B cell (primary cell): ENCODE results near the gene RBM26. TPM values are rescaled to one million over a fixed set of nuclear protein-coding genes. Genes with fewer than 3 reads are reported as not detected.

Experiments used
- ATAC-seq: fragments of 200-7000 bp; cut with Tn5 transposase; one replicate; pipeline ENCODE4 v1.10.0; 2021; ENCODE audit warnings: low read depth, mild to moderate bottlenecking, moderate number of reproducible peaks, moderate library complexity
- CTCF ChIA-PET: fragments of 350-600 bp; sonication (Branson Sonifier 250); formaldehyde crosslinking; loops from one replicate; lab custom pipeline; 2021; ENCODE audit warnings: antibody characterized with exemption, inconsistent platforms; lab: Charles Lee
- POLR2A ChIA-PET: fragments of 350-600 bp; sonication (Branson Sonifier 250); formaldehyde crosslinking; loops from one replicate; lab custom pipeline; 2021; ENCODE audit warnings: antibody characterized with exemption; lab: Charles Lee
- DNase-seq: peaks from one replicate; pipeline ENCODE4 v3.0.0; 2013
- H2AFZ ChIP-seq: 2 replicates; pipeline ENCODE4 v1.6.1; 2012; ENCODE audit warnings: mild to moderate bottlenecking, low read depth, low read length; ENCODE audit not compliant: insufficient read depth, poor library complexity, severe bottlenecking
- H3K27ac ChIP-seq, 2 donors: 1 replicate in 1 of 2; 2 replicates in 1 of 2; pipeline ENCODE4 v1.5.1; 2012 to 2013; ENCODE audit warnings: low read length in 2 of 2, mild to moderate bottlenecking in 2 of 2, moderate library complexity in 1 of 2
- H3K27me3 ChIP-seq, 4 experiments: fragments of 200-600 bp in 1 of 4; sonication (generic) in 1 of 4; replicated peaks in 1 of 4; 1 replicate in 2 of 4; 2 replicates in 2 of 4; pipeline versions ENCODE4 v1.6.1 to v1.7.0; 2013 to 2016; ENCODE audit warnings: low read length in 3 of 4, mild to moderate bottlenecking in 2 of 4, mixed read lengths in 1 of 4, moderate library complexity in 1 of 4; ENCODE audit not compliant: insufficient read depth in 4 of 4, control insufficient read depth in 3 of 4; ENCODE audit errors: control extremely low read depth in 1 of 4
- H3K36me3 ChIP-seq, 2 experiments: replicated peaks in 1 of 2; 1 replicate in 1 of 2; 2 replicates in 1 of 2; pipeline versions ENCODE4 v1.6.1 to v1.7.1; 2013; ENCODE audit warnings: low read length in 1 of 2; ENCODE audit not compliant: insufficient read depth in 2 of 2, control insufficient read depth in 1 of 2; ENCODE audit errors: control extremely low read depth in 1 of 2, extremely low read depth in 1 of 2
- H3K4me1 ChIP-seq, 2 donors: fragments of 200-600 bp in 1 of 2; sonication (generic) in 1 of 2; 1 replicate in 1 of 2; 2 replicates in 1 of 2; pipeline versions ENCODE4 v1.5.1 to v1.6.1; 2013 to 2017; ENCODE audit warnings: low read length in 2 of 2; ENCODE audit not compliant: control insufficient read depth in 2 of 2, insufficient read depth in 2 of 2
- H3K4me2 ChIP-seq: replicated peaks from 2 replicates; pipeline ENCODE3; 2012; ENCODE audit warnings: mild to moderate bottlenecking, low read depth, low read length; ENCODE audit not compliant: poor library complexity, severe bottlenecking
- H3K4me3 ChIP-seq, 5 experiments: fragments of 200-600 bp in 1 of 5; sonication (generic) in 1 of 5; 1 replicate in 3 of 5; 2 replicates in 2 of 5; pipeline versions ENCODE4 v1.5.1 to v1.7.0; 2011 to 2016; ENCODE audit warnings: low read length in 4 of 5, mild to moderate bottlenecking in 4 of 5, low read depth in 2 of 5, control low read depth in 1 of 5, moderate library complexity in 1 of 5; ENCODE audit not compliant: insufficient read depth in 1 of 5; ENCODE audit errors: control extremely low read depth in 1 of 5, extremely low read depth in 1 of 5
- H3K79me2 ChIP-seq: fragments of 200-600 bp; sonication (generic); one replicate; pipeline ENCODE4 v1.6.0; 2016; ENCODE audit warnings: low read length; ENCODE audit not compliant: control insufficient read depth, insufficient read depth
- H3K9ac ChIP-seq: fragments of 200-600 bp; sonication (generic); 2 replicates; pipeline ENCODE4 v1.6.1; 2017; ENCODE audit warnings: mild to moderate bottlenecking, low read length, moderate library complexity
- H3K9me3 ChIP-seq, 3 donors: one replicate each; pipeline versions ENCODE4 v1.6.1 to v1.7.1; 2013; ENCODE audit warnings: low read length in 2 of 3; ENCODE audit not compliant: control insufficient read depth in 2 of 3, insufficient read depth in 1 of 3; ENCODE audit errors: control extremely low read depth in 1 of 3
- H4K20me1 ChIP-seq: 2 replicates; pipeline ENCODE4 v1.6.0; 2012; ENCODE audit warnings: mild to moderate bottlenecking, low read length; ENCODE audit not compliant: insufficient read depth, control insufficient read depth, poor library complexity, severe bottlenecking
- H3K27ac Mint-ChIP-seq: one replicate; pipeline ENCODE4 v1.8.0; 2021; ENCODE audit warnings: mixed read lengths
- H3K27me3 Mint-ChIP-seq: one replicate; pipeline ENCODE4 v1.8.0; 2021; ENCODE audit warnings: mixed read lengths
- H3K4me1 Mint-ChIP-seq: one replicate; pipeline ENCODE4 v1.8.0; 2021; ENCODE audit warnings: mixed read lengths
- H3K4me3 Mint-ChIP-seq: one replicate; pipeline ENCODE4 v1.8.0; 2021; ENCODE audit warnings: mixed read lengths
- H3K9me3 Mint-ChIP-seq: one replicate; pipeline ENCODE4 v1.8.0; 2022; ENCODE audit warnings: mixed read lengths; ENCODE audit not compliant: insufficient read depth
- CTCF ChIP-seq: fragments of 200-600 bp; IDR thresholded peaks from one replicate; pipeline ENCODE4 v1.8.0; 2022; ENCODE audit warnings: antibody characterized with exemption, mild to moderate bottlenecking
- EZH2 ChIP-seq: IDR thresholded peaks from 2 replicates; pipeline ENCODE4 v1.6.1; 2012; ENCODE audit warnings: borderline replicate concordance, low read depth, mild to moderate bottlenecking, moderate library complexity, low read length; ENCODE audit not compliant: insufficient read depth, poor library complexity, severe bottlenecking
- WGBS: methylation state at CpG from one replicate; pipeline ENCODE4 v1.1.5; 2013; ENCODE audit warnings: missing lambda C conversion rate; ENCODE audit not compliant: insufficient coverage; 5-methylcytosine and 5-hydroxymethylcytosine counted together
- intact Hi-C: fragments of 100-400 bp; cut with micrococcal nuclease; formaldehyde crosslinking; loops from one replicate; pipeline ENCODE4 v1.10.0; 2022
- polyA plus RNA-seq: library from polyadenylated mRNA; depleted of rRNA; stranded (reverse); fragments of >200 nt; gene quantifications from 2 replicates; pipeline ENCODE4 v1.2.3, GENCODE V29; 2012
- total RNA-seq, 2 donors: library from RNA; stranded (reverse); fragments of 120-200 nt in 1 of 2; gene quantifications; 1 replicate in 1 of 2; 2 replicates in 1 of 2; pipeline versions ENCODE4 v1.2.3 to v1.2.4, GENCODE V29; 2013 to 2022

RBM26 gene
- total and polyA plus RNA-seq, 2 donors (not counting 1 experiment from before 2014, with no cell fraction given), result 34.5 to 159 TPM

GRCh38 chr13:79282976-79283375, 123.1 kb downstream of the RBM26 start:
- H3K4me1 ChIP-seq, result no peaks in the 10 kb centered on the region
- H3K4me3 ChIP-seq, result no peak overlapping the region
- no peaks in the 10 kb centered on the region for H3K4me1 Mint-ChIP-seq
- WGBS, result no CpG with 5 or more reads among the region's 3 CpGs
- H3K27me3 ChIP-seq, result no peaks in the 10 kb centered on the region
- H3K27ac Mint-ChIP-seq, result no peak overlapping the region
- intact Hi-C loops, result no loop called here
- H2AFZ ChIP-seq, result no peak overlapping the region
- POLR2A ChIA-PET, result no interaction called here
- no peaks in the 10 kb centered on the region for H3K9me3 Mint-ChIP-seq
- H4K20me1 ChIP-seq, result no peaks in the 10 kb centered on the region
- no peaks in the 10 kb centered on the region for H3K9me3 ChIP-seq
- H3K79me2 ChIP-seq, result no peaks in the 10 kb centered on the region
- H3K36me3 ChIP-seq, result no peaks in the 10 kb centered on the region
- H3K27me3 Mint-ChIP-seq, result no peaks in the 10 kb centered on the region
- DNase-seq, result no peak
- H3K9ac ChIP-seq, result no peak overlapping the region
- no peak overlapping the region for H3K4me3 Mint-ChIP-seq
- no peak overlapping the region for H3K27ac ChIP-seq
- H3K4me2 ChIP-seq, result no peak overlapping the region
- TF ChIP-seq CTCF (no peak), EZH2 (no peak)
- CTCF ChIA-PET, result interaction anchor here (0.7 kb wide), 1 partner anchor 61 kb away, joined by 3 read pairs; no protein-coding TSS in a partner anchor
- no peak for ATAC-seq

GRCh38 chr13:79282508-79282907, 123.5 kb downstream of the RBM26 start:
- Histone ChIP-seq H3K9me3 (no peaks in the 10 kb centered on the region), H2AFZ (no peak overlapping the region), H3K4me1 (no peaks in the 10 kb centered on the region), H3K4me2 (no peak overlapping the region), H3K27me3 (no peaks in the 10 kb centered on the region), H3K27ac (no peak overlapping the region), H4K20me1 (no peaks in the 10 kb centered on the region), H3K9ac (no peak overlapping the region), H3K79me2 (no peaks in the 10 kb centered on the region), H3K4me3 (no peak overlapping the region), H3K36me3 (no peaks in the 10 kb centered on the region)
- no peaks in the 10 kb centered on the region for H3K4me1 Mint-ChIP-seq
- no peak overlapping the region for H3K4me3 Mint-ChIP-seq
- TF ChIP-seq CTCF, result no peak
- no peak for TF ChIP-seq EZH2
- intact Hi-C loops, result no loop called here
- POLR2A ChIA-PET, result no interaction called here
- ATAC-seq (no peak), DNase-seq (no peak)
- no peak overlapping the region for H3K27ac Mint-ChIP-seq
- H3K9me3 Mint-ChIP-seq, result no peaks in the 10 kb centered on the region
- no peaks in the 10 kb centered on the region for H3K27me3 Mint-ChIP-seq
- no CpG with 5 or more reads among the region's 4 CpGs for WGBS
- CTCF ChIA-PET, result interaction anchor here (0.7 kb wide), 1 partner anchor 61 kb away, joined by 3 read pairs; no protein-coding TSS in a partner anchor
